Panc1 (cell line): ENCODE results near the gene PLEKHA8. TPM values are rescaled to one million over a fixed set of nuclear protein-coding genes. Genes with fewer than 3 reads are reported as not detected.

Experiments
- ATAC-seq: fragments of 200-7000 bp; cut with Tn5 transposase; 2 replicates; pipeline ENCODE4 v1.9.1; 2020; ENCODE audit warnings: mild to moderate bottlenecking, moderate library complexity
- BruUV-seq: library from RNA; stranded (reverse); fragments of 400-500 nt; replicated peaks from 2 replicates; lab custom pipeline; 2021; lab: Mats Ljungman, UMichigan
- CTCF ChIA-PET: fragments of 300-600 bp; sonication (Branson Sonifier 250); formaldehyde crosslinking; loops from one replicate; lab custom pipeline; 2022; ENCODE audit warnings: antibody characterized with exemption; lab: Charles Lee
- POLR2A ChIA-PET: fragments of 300-600 bp; sonication (Branson Sonifier 250); formaldehyde crosslinking; loops from one replicate; lab custom pipeline; 2022; ENCODE audit warnings: antibody characterized with exemption; lab: Charles Lee
- DNase-seq: peaks from one replicate; pipeline ENCODE4 v3.0.0-alpha.2; 2010; ENCODE audit warnings: low read depth, low spot score
- H3K27ac ChIP-seq: 2 replicates; pipeline ENCODE4 v1.5.1; 2011; ENCODE audit warnings: mild to moderate bottlenecking, low read length, inconsistent platforms
- H3K27me3 ChIP-seq: fragments of 200-500 bp; sonication (Bioruptor generic); 2 replicates; pipeline ENCODE4 v1.6.0; 2014; ENCODE audit warnings: low read length, inconsistent platforms; ENCODE audit not compliant: control insufficient read depth, insufficient read depth
- H3K36me3 ChIP-seq: fragments of 200-500 bp; sonication (Bioruptor generic); 2 replicates; pipeline ENCODE4 v1.5.1; 2014; ENCODE audit warnings: inconsistent platforms, mild to moderate bottlenecking, low read length, moderate library complexity; ENCODE audit not compliant: control insufficient read depth, insufficient read depth
- H3K4me1 ChIP-seq: 2 replicates; pipeline ENCODE4 v1.5.1; 2011; ENCODE audit warnings: inconsistent platforms, mild to moderate bottlenecking, low read length, moderate library complexity; ENCODE audit not compliant: control insufficient read depth, insufficient read depth
- H3K4me3 ChIP-seq, 2 experiments: 2 replicates each; pipeline ENCODE4 v1.5.1; 2011 to 2012; ENCODE audit warnings: low read depth in 2 of 2, low read length in 2 of 2, mild to moderate bottlenecking in 2 of 2, inconsistent platforms in 1 of 2, moderate library complexity in 1 of 2
- H3K9me3 ChIP-seq: fragments of 200-500 bp; sonication (Bioruptor generic); 2 replicates; pipeline ENCODE4 v1.5.1; 2014; ENCODE audit warnings: low read depth, mild to moderate bottlenecking, inconsistent platforms, low read length, moderate library complexity; ENCODE audit not compliant: control insufficient read depth, insufficient read depth
- POLR2AphosphoS5 ChIP-seq: IDR thresholded peaks from 2 replicates; pipeline ENCODE4 v1.6.1; 2012; ENCODE audit warnings: mild to moderate bottlenecking, low read depth, low read length, moderate library complexity
- SIN3A ChIP-seq: IDR thresholded peaks from 2 replicates; pipeline ENCODE4 v1.6.1; 2012; ENCODE audit warnings: low read depth, mild to moderate bottlenecking, low read length, moderate library complexity, borderline replicate concordance; ENCODE audit not compliant: insufficient read depth
- TCF7L2 ChIP-seq: IDR thresholded peaks from 2 replicates; pipeline ENCODE4 v1.6.1; 2011; ENCODE audit warnings: mild to moderate bottlenecking, low read depth, low read length, inconsistent platforms
- in situ Hi-C: cut with HindIII; loops from 2 replicates; pipeline ENCODE4 v1.10.0; 2016; ENCODE audit warnings: low sequenced_read_pairs, low pct_unique_long_range_greater_than_20kb
- intact Hi-C: fragments of 100-400 bp; cut with micrococcal nuclease; formaldehyde crosslinking; loops from one replicate; pipeline ENCODE4 v1.10.0; 2022; ENCODE audit not compliant: unreplicated experiment
- total RNA-seq: library from RNA; stranded (reverse); gene quantifications from one replicate; pipeline ENCODE4 v1.2.1, GENCODE V29; 2021; ENCODE audit not compliant: unreplicated experiment
- TF ChIP-seq, protein P1 (sequence below), 2 experiments: IDR thresholded peaks; 2 replicates each; pipeline ENCODE4 v1.6.1; 2011 to 2012; ENCODE audit warnings: low read depth in 2 of 2, control low read depth in 1 of 2, low read length in 1 of 2, mild to moderate bottlenecking in 1 of 2, moderate library complexity in 1 of 2; ENCODE audit not compliant: insufficient read depth in 1 of 2
- TF ChIP-seq, protein P2 (sequence below): fragments of 450-650 bp; IDR thresholded peaks from 2 replicates; pipeline ENCODE4 v1.5.1; 2017; ENCODE audit warnings: mild to moderate bottlenecking

Gene PLEKHA8
- total RNA-seq, 1 experiment from 2014 or later: 20.7 TPM

DNA sequence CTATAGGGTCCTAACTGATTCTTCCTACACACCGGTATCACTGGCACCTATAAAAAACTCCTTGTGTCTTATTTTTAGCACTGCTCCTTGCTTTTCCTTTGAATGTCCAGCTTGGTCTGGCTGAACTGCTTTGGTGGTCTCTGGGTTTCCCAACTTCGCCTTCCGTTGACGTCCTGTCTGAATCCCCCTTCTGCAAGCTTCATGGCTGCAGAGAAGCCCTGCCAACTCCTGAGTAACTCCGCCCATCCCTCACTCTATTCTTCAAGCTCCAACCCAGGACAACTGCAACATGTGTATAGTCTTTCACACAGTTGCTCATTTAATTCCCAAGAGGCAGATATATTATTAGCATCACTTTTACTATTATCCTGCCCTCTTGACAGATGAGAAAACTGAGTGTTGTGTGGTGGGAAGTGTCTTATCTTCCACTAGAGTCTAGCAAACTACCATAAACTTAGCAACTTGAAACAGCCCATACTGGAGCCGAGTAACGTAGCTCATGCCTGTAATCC is 147.5 kb downstream of the PLEKHA8 start:
- TF ChIP-seq TCF7L2 (no peak), SIN3A (no peak), POLR2AphosphoS5 (no peak)
- TF ChIP-seq, protein P1, sequence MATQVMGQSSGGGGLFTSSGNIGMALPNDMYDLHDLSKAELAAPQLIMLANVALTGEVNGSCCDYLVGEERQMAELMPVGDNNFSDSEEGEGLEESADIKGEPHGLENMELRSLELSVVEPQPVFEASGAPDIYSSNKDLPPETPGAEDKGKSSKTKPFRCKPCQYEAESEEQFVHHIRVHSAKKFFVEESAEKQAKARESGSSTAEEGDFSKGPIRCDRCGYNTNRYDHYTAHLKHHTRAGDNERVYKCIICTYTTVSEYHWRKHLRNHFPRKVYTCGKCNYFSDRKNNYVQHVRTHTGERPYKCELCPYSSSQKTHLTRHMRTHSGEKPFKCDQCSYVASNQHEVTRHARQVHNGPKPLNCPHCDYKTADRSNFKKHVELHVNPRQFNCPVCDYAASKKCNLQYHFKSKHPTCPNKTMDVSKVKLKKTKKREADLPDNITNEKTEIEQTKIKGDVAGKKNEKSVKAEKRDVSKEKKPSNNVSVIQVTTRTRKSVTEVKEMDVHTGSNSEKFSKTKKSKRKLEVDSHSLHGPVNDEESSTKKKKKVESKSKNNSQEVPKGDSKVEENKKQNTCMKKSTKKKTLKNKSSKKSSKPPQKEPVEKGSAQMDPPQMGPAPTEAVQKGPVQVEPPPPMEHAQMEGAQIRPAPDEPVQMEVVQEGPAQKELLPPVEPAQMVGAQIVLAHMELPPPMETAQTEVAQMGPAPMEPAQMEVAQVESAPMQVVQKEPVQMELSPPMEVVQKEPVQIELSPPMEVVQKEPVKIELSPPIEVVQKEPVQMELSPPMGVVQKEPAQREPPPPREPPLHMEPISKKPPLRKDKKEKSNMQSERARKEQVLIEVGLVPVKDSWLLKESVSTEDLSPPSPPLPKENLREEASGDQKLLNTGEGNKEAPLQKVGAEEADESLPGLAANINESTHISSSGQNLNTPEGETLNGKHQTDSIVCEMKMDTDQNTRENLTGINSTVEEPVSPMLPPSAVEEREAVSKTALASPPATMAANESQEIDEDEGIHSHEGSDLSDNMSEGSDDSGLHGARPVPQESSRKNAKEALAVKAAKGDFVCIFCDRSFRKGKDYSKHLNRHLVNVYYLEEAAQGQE (IDR thresholded peaks at IDR 0.05; ENCODE audit: insufficient read depth in 1 of 2, low read depth in 2 of 2, low read length in 1 of 2): no peak
- TF ChIP-seq, protein P2, sequence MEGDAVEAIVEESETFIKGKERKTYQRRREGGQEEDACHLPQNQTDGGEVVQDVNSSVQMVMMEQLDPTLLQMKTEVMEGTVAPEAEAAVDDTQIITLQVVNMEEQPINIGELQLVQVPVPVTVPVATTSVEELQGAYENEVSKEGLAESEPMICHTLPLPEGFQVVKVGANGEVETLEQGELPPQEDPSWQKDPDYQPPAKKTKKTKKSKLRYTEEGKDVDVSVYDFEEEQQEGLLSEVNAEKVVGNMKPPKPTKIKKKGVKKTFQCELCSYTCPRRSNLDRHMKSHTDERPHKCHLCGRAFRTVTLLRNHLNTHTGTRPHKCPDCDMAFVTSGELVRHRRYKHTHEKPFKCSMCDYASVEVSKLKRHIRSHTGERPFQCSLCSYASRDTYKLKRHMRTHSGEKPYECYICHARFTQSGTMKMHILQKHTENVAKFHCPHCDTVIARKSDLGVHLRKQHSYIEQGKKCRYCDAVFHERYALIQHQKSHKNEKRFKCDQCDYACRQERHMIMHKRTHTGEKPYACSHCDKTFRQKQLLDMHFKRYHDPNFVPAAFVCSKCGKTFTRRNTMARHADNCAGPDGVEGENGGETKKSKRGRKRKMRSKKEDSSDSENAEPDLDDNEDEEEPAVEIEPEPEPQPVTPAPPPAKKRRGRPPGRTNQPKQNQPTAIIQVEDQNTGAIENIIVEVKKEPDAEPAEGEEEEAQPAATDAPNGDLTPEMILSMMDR: no peak
- H3K27me3 ChIP-seq: no peaks in the 10 kb centered on the region
- intact Hi-C loops: no loop called here
- CTCF ChIA-PET: no interaction called here
- H3K36me3 ChIP-seq: no peaks in the 10 kb centered on the region
- H3K9me3 ChIP-seq: no peaks in the 10 kb centered on the region
- no peak overlapping the region for H3K4me3 ChIP-seq
- in situ Hi-C loops: no loop called here
- POLR2A ChIA-PET: no interaction called here
- no TSS peak for BruUV-seq
- no peak overlapping the region for H3K27ac ChIP-seq
- no peaks in the 10 kb centered on the region for H3K4me1 ChIP-seq
- no peak for ATAC-seq
- DNase-seq: no peak

DNA sequence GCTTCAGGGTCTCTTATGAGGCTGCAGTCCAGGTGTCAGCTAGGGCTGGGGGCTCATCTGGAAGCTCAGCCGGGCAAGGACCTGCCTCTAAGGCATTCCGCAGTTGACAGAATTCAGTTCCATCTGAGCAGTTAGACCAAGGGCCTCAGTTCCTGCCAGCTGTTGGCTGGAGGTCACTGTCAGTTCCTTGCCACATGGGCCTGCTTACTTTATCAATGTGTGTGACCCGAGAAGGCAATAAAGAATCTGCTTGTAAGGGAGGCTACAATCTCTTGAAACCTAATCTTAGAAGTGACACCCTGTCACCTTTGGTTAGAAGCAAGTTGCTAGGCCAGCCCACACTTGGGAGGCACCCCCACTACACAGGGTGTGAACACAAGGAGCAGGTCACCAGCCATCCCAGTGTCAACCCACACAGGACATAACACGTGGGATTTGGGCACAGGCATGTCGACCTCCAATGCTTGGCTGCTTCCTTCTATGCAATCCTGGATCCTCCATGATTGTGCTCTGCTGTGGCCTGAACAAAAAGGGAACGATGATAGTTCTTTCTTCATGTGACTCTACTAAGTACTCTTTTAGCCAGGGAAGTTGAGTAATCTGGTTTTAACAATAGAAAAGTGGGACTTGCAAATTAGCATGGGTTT is 148.4 kb downstream of the PLEKHA8 start:
- H3K36me3 ChIP-seq: no peaks in the 10 kb centered on the region
- H3K4me3 ChIP-seq: no peak overlapping the region
- POLR2A ChIA-PET: no interaction called here
- CTCF ChIA-PET: no interaction called here
- no peaks in the 10 kb centered on the region for H3K27me3 ChIP-seq
- no TSS peak for BruUV-seq
- DNase-seq (no peak), ATAC-seq (no peak)
- in situ Hi-C loops: no loop called here
- intact Hi-C loops: no loop called here
- H3K27ac ChIP-seq: no peak overlapping the region
- no peaks in the 10 kb centered on the region for H3K9me3 ChIP-seq
- TF ChIP-seq, protein P1 (IDR thresholded peaks at IDR 0.05; ENCODE audit: insufficient read depth in 1 of 2, low read depth in 2 of 2, low read length in 1 of 2): no peak
- TF ChIP-seq, protein P2: no peak
- TF ChIP-seq SIN3A (no peak), POLR2AphosphoS5 (no peak), TCF7L2 (no peak)
- H3K4me1 ChIP-seq: no peaks in the 10 kb centered on the region
